Panc1 (cell line): ENCODE measurements around the gene PHF24. TPM values are rescaled to one million over a fixed set of nuclear protein-coding genes. Genes with fewer than 3 reads are reported as not detected.

ENCODE experiments used
- ATAC-seq: fragments of 200-7000 bp; cut with Tn5 transposase; 2 replicates; pipeline ENCODE4 v1.9.1; 2020; ENCODE audit warnings: mild to moderate bottlenecking, moderate library complexity
- BruUV-seq: library from RNA; stranded (reverse); fragments of 400-500 nt; replicated peaks from 2 replicates; lab custom pipeline; 2021; lab: Mats Ljungman, UMichigan
- CTCF ChIA-PET: fragments of 300-600 bp; sonication (Branson Sonifier 250); formaldehyde crosslinking; loops from one replicate; lab custom pipeline; 2022; ENCODE audit warnings: antibody characterized with exemption; lab: Charles Lee
- POLR2A ChIA-PET: fragments of 300-600 bp; sonication (Branson Sonifier 250); formaldehyde crosslinking; loops from one replicate; lab custom pipeline; 2022; ENCODE audit warnings: antibody characterized with exemption; lab: Charles Lee
- DNase-seq: peaks from one replicate; pipeline ENCODE4 v3.0.0-alpha.2; 2010; ENCODE audit warnings: low read depth, low spot score
- H3K27ac ChIP-seq: 2 replicates; pipeline ENCODE4 v1.5.1; 2011; ENCODE audit warnings: mild to moderate bottlenecking, low read length, inconsistent platforms
- H3K27me3 ChIP-seq: fragments of 200-500 bp; sonication (Bioruptor generic); 2 replicates; pipeline ENCODE4 v1.6.0; 2014; ENCODE audit warnings: low read length, inconsistent platforms; ENCODE audit not compliant: control insufficient read depth, insufficient read depth
- H3K36me3 ChIP-seq: fragments of 200-500 bp; sonication (Bioruptor generic); 2 replicates; pipeline ENCODE4 v1.5.1; 2014; ENCODE audit warnings: inconsistent platforms, mild to moderate bottlenecking, low read length, moderate library complexity; ENCODE audit not compliant: control insufficient read depth, insufficient read depth
- H3K4me1 ChIP-seq: 2 replicates; pipeline ENCODE4 v1.5.1; 2011; ENCODE audit warnings: inconsistent platforms, mild to moderate bottlenecking, low read length, moderate library complexity; ENCODE audit not compliant: control insufficient read depth, insufficient read depth
- H3K4me3 ChIP-seq, 2 experiments: 2 replicates each; pipeline ENCODE4 v1.5.1; 2011 to 2012; ENCODE audit warnings: low read depth in 2 of 2, low read length in 2 of 2, mild to moderate bottlenecking in 2 of 2, inconsistent platforms in 1 of 2, moderate library complexity in 1 of 2
- H3K9me3 ChIP-seq: fragments of 200-500 bp; sonication (Bioruptor generic); 2 replicates; pipeline ENCODE4 v1.5.1; 2014; ENCODE audit warnings: low read depth, mild to moderate bottlenecking, inconsistent platforms, low read length, moderate library complexity; ENCODE audit not compliant: control insufficient read depth, insufficient read depth
- CTCF ChIP-seq: fragments of 450-650 bp; IDR thresholded peaks from 2 replicates; pipeline ENCODE4 v1.5.1; 2017; ENCODE audit warnings: mild to moderate bottlenecking
- POLR2AphosphoS5 ChIP-seq: IDR thresholded peaks from 2 replicates; pipeline ENCODE4 v1.6.1; 2012; ENCODE audit warnings: mild to moderate bottlenecking, low read depth, low read length, moderate library complexity
- REST ChIP-seq, 2 experiments: IDR thresholded peaks; 2 replicates each; pipeline ENCODE4 v1.6.1; 2011 to 2012; ENCODE audit warnings: low read depth in 2 of 2, control low read depth in 1 of 2, low read length in 1 of 2, mild to moderate bottlenecking in 1 of 2, moderate library complexity in 1 of 2; ENCODE audit not compliant: insufficient read depth in 1 of 2
- SIN3A ChIP-seq: IDR thresholded peaks from 2 replicates; pipeline ENCODE4 v1.6.1; 2012; ENCODE audit warnings: low read depth, mild to moderate bottlenecking, low read length, moderate library complexity, borderline replicate concordance; ENCODE audit not compliant: insufficient read depth
- TCF7L2 ChIP-seq: IDR thresholded peaks from 2 replicates; pipeline ENCODE4 v1.6.1; 2011; ENCODE audit warnings: mild to moderate bottlenecking, low read depth, low read length, inconsistent platforms
- in situ Hi-C: cut with HindIII; loops from 2 replicates; pipeline ENCODE4 v1.10.0; 2016; ENCODE audit warnings: low sequenced_read_pairs, low pct_unique_long_range_greater_than_20kb
- intact Hi-C: fragments of 100-400 bp; cut with micrococcal nuclease; formaldehyde crosslinking; loops from one replicate; pipeline ENCODE4 v1.10.0; 2022; ENCODE audit not compliant: unreplicated experiment
- total RNA-seq: library from RNA; stranded (reverse); gene quantifications from one replicate; pipeline ENCODE4 v1.2.1, GENCODE V29; 2021; ENCODE audit not compliant: unreplicated experiment

Gene PHF24
- total RNA-seq, 1 experiment from 2014 or later, result 0.08 TPM

- no peak for TF ChIP-seq CTCF
- DNase-seq (no peak), ATAC-seq (no peak)
- ChIA-PET POLR2A (interaction anchor here (0.6 kb wide), 1 partner anchor 520 kb away, joined by 3 read pairs; no protein-coding TSS in a partner anchor), CTCF (interaction anchor here (1.0 kb wide), 1 partner anchor 93 kb away, joined by 3 read pairs; no protein-coding TSS in a partner anchor)
- H3K27me3 ChIP-seq, result no peaks in the 10 kb centered on the region
- intact Hi-C loops, result no loop called here
- peaks cover 45% of the 10 kb centered on the region for H3K4me1 ChIP-seq
- H3K36me3 ChIP-seq, result no peaks in the 10 kb centered on the region
- in situ Hi-C loops, result no loop called here
- no TSS peak for BruUV-seq
- H3K9me3 ChIP-seq, result no peaks in the 10 kb centered on the region
- peak overlapping the region; percentile 52 for H3K27ac ChIP-seq
- H3K4me3 ChIP-seq, result no peak overlapping the region
Observed at GRCh38 chr9:34991607-34992375, 33.7 kb downstream of the PHF24 start.

- Histone ChIP-seq H3K36me3 (no peaks in the 10 kb centered on the region), H3K4me3 (no peak overlapping the region), H3K27ac (peak overlapping the region; percentile 52), H3K9me3 (no peaks in the 10 kb centered on the region), H3K27me3 (no peaks in the 10 kb centered on the region), H3K4me1 (peaks cover 45% of the 10 kb centered on the region)
- TF ChIP-seq CTCF, result no peak
- DNase-seq, result no peak
- in situ Hi-C loops (no loop called here), intact Hi-C loops (no loop called here)
- ChIA-PET POLR2A (interaction anchor here (0.6 kb wide), 1 partner anchor 519 kb away, joined by 3 read pairs; no protein-coding TSS in a partner anchor), CTCF (interaction anchor here (1.0 kb wide), 1 partner anchor 93 kb away, joined by 3 read pairs; no protein-coding TSS in a partner anchor)
- no TSS peak for BruUV-seq
- no peak for ATAC-seq
Observed at GRCh38 chr9:34992376-34992951, 34.4 kb downstream of the PHF24 start.

- ATAC-seq, result no peak
- intact Hi-C loops, result no loop called here
- in situ Hi-C loops, result no loop called here
- Histone ChIP-seq H3K4me1 (peaks cover 47% of the 10 kb centered on the region), H3K36me3 (no peaks in the 10 kb centered on the region), H3K27ac (no peak overlapping the region), H3K9me3 (no peaks in the 10 kb centered on the region), H3K4me3 (no peak overlapping the region), H3K27me3 (no peaks in the 10 kb centered on the region)
- CTCF ChIA-PET, result interaction anchor here (0.6 to 3.0 kb wide), 7 partner anchors 12 to 641 kb away, joined by 3 to 41 read pairs (median 4); no protein-coding TSS in a partner anchor
- no peak for DNase-seq
- no TSS peak for BruUV-seq
- POLR2A ChIA-PET, result no interaction called here
- TF ChIP-seq TCF7L2 (no peak), SIN3A (no peak), REST (IDR thresholded peaks at IDR 0.05; ENCODE audit: insufficient read depth in 1 of 2, low read depth in 2 of 2, low read length in 1 of 2) (no peak), POLR2AphosphoS5 (0 out of 2 replicates have a peak, but pooled peaks have one; percentile 13), CTCF (no peak)
Observed at GRCh38 chr9:34993502-34994259, 35.6 kb downstream of the PHF24 start.
